Activated T-helper 2 cell treated with anti-CD3 and anti-CD28 coated beads, Interferon-gamma antibody, Interleukin-2, Interleukin-4, amounts not matched to agents 10 μg/mL and 5 μg/mL and 100 μg/mL, durations not matched to agents 14 hours and 24 hours and 36 hours (primary cell): ENCODE data around the gene KRTAP19-2. TPM values are rescaled to one million over a fixed set of nuclear protein-coding genes. Genes with fewer than 3 reads are reported as not detected.

Experiments used
- DNase-seq: peaks from one replicate; pipeline ENCODE4 v3.0.0; 2021; ENCODE audit warnings: low spot score
- H3K27ac Mint-ChIP-seq: one replicate; pipeline ENCODE4 v1.8.0; 2021; ENCODE audit warnings: mixed read lengths
- H3K27me3 Mint-ChIP-seq: one replicate; pipeline ENCODE4 v1.8.0; 2021; ENCODE audit warnings: low read depth, mixed read lengths
- H3K36me3 Mint-ChIP-seq: one replicate; pipeline ENCODE4 v1.8.0; 2021; ENCODE audit warnings: low read depth, mixed read lengths
- H3K4me1 Mint-ChIP-seq: one replicate; pipeline ENCODE4 v1.8.0; 2021; ENCODE audit warnings: low read depth, mixed read lengths
- H3K4me3 Mint-ChIP-seq: one replicate; pipeline ENCODE4 v1.8.0; 2021; ENCODE audit warnings: low read depth, mild to moderate bottlenecking, moderate library complexity, mixed read lengths
- H3K9me3 Mint-ChIP-seq: one replicate; pipeline ENCODE4 v1.8.0; 2021; ENCODE audit warnings: mixed read lengths
- intact Hi-C: fragments of 100-400 bp; cut with micrococcal nuclease; formaldehyde crosslinking; loops from one replicate; pipeline ENCODE4 v1.15.1; 2023
- total RNA-seq: library from RNA; stranded (reverse); gene quantifications from 2 replicates; pipeline ENCODE4 v1.2.3, GENCODE V29; 2022

Gene KRTAP19-2
- total RNA-seq, 1 donor from 2014 or later, result not detected

- H3K4me1 Mint-ChIP-seq, result no peaks in the 10 kb centered on the region
- peaks cover 2% of the 10 kb centered on the region for H3K27me3 Mint-ChIP-seq
- no peaks in the 10 kb centered on the region for H3K9me3 Mint-ChIP-seq
- no peak overlapping the region for H3K4me3 Mint-ChIP-seq
- H3K27ac Mint-ChIP-seq, result no peak overlapping the region
- intact Hi-C loops, result no loop called here
- H3K36me3 Mint-ChIP-seq, result no peaks in the 10 kb centered on the region
- no peak for DNase-seq
Measured at GRCh38 chr21:30463713-30464112, 23.5 kb downstream of the KRTAP19-2 start.

DNA sequence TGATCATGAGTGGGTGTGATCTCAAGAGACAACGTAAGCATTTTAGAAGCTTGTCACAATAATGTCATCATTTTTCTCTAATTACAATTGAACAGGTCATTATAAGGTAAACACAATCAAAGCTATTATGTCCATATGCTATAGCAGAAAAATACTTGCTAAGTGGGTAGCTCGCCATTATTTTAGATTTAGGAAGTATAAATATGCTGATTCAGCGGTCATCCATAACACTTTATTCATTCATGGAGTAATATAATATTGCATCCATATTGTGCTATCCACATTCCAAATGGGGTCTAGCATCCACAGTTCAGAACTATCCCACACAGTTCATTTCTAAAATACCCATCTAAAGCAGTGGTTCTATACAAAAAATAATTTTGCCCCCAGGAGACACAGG lies 38.7 kb downstream of the KRTAP19-2 start:
- peaks cover 3% of the 10 kb centered on the region for H3K4me1 Mint-ChIP-seq

DNA sequence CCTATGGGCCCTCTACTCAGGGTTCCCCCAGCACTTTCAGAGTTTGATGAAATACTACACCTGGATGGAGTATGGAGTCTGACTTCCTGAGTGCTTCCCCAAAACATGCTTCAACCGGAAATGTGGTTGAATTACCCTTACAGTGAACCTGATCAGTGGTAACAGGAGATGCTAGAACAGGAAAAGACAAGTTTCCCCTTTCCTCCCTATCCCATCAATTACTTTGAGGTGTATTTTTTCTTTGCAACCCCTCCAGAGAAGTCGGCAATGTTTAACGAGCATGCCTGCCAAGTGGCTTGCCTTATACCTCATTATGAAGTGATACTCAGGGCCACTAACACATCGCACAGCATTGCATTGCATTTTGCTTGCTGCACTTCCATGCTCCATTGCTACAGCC lies 40.2 kb downstream of the KRTAP19-2 start:
- intact Hi-C loops, result no loop called here
- H3K27me3 Mint-ChIP-seq, result peaks cover 2% of the 10 kb centered on the region

More for the DNA sequence above, 38.7 kb downstream of the KRTAP19-2 start:
- Mint-ChIP-seq H3K27me3 (peaks cover 2% of the 10 kb centered on the region), H3K9me3 (no peaks in the 10 kb centered on the region), H3K27ac (no peak overlapping the region), H3K4me3 (no peak overlapping the region), H3K36me3 (no peaks in the 10 kb centered on the region)
- intact Hi-C loops, result no loop called here
- no peak for DNase-seq

GRCh38 chr21:30444204-30444603 lies 43.0 kb downstream of the KRTAP19-2 start:
- Mint-ChIP-seq H3K27ac (no peak overlapping the region), H3K4me3 (no peak overlapping the region), H3K9me3 (no peaks in the 10 kb centered on the region), H3K27me3 (no peaks in the 10 kb centered on the region), H3K4me1 (peaks cover 3% of the 10 kb centered on the region), H3K36me3 (no peaks in the 10 kb centered on the region)
- intact Hi-C loops, result no loop called here
- no peak for DNase-seq

More for the DNA sequence above, 40.2 kb downstream of the KRTAP19-2 start:
- Mint-ChIP-seq H3K4me3 (no peak overlapping the region), H3K4me1 (peaks cover 3% of the 10 kb centered on the region), H3K36me3 (no peaks in the 10 kb centered on the region), H3K27ac (no peak overlapping the region), H3K9me3 (no peaks in the 10 kb centered on the region)
- no peak for DNase-seq

DNA sequence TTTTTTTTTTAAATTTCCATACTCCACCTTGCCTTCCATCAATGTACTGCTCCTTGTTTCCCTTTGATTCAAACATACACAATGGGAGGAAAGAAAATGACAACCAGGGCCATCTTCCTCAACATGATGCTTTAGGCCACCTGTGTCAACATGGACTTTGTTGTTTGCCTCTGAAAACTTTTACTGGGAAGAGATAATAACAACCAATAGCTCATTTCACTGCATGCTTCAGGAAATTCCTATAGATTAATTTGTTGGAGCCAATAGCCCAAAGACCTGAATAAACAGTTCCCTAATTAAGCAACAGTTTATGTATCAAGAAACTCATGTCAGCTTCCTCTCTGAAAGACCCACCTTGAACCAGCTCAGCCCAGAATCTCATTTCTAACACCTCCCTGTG lies 44.0 kb downstream of the KRTAP19-2 start:
- Mint-ChIP-seq H3K4me1 (peaks cover 3% of the 10 kb centered on the region), H3K36me3 (no peaks in the 10 kb centered on the region), H3K27ac (no peak overlapping the region), H3K9me3 (no peaks in the 10 kb centered on the region), H3K4me3 (no peak overlapping the region), H3K27me3 (no peaks in the 10 kb centered on the region)
- intact Hi-C loops, result no loop called here
- no peak for DNase-seq

- Mint-ChIP-seq H3K27ac (no peak within 1 kb of the TSS), H3K9me3 (no peaks in the 10 kb centered on the region), H3K36me3 (no peaks in the 10 kb centered on the region), H3K27me3 (no peaks in the 10 kb centered on the region), H3K4me1 (no peaks in the 10 kb centered on the region), H3K4me3 (no peak within 1 kb of the TSS)
- no peak for DNase-seq
- intact Hi-C loops, result no loop called here
Measured at GRCh38 chr21:30439975-30440374, 47.3 kb downstream of the KRTAP19-2 start, which contains the start of gene KRTAP15-1. Gene KRTAP15-1, plus strand, starts transcription at chr21:30440275. Its CDS starts 53 bp downstream, at chr21:30440328.

Other genes starting within 250 kb of the KRTAP19-2 start
- not detected in 2 replicates for gene KRTAP24-1, start 204.5 kb downstream of the KRTAP19-2 start, total RNA-seq
- not detected in 2 replicates for gene KRTAP25-1, start 197.9 kb downstream of the KRTAP19-2 start, total RNA-seq
- gene KRTAP26-1, start 167.1 kb downstream of the KRTAP19-2 start, total RNA-seq, result not detected in 2 replicates
- not detected in 2 replicates for gene KRTAP27-1, start 149.7 kb downstream of the KRTAP19-2 start, total RNA-seq
- gene KRTAP23-1, start 138.8 kb downstream of the KRTAP19-2 start, total RNA-seq, result not detected in 2 replicates
- not detected in 2 replicates for gene KRTAP13-2, start 115.2 kb downstream of the KRTAP19-2 start, total RNA-seq
- gene KRTAP13-1, start 91.4 kb downstream of the KRTAP19-2 start, total RNA-seq, result not detected in 2 replicates
- not detected in 2 replicates for gene KRTAP13-3, start 61.5 kb downstream of the KRTAP19-2 start, total RNA-seq
- not detected in 2 replicates for gene KRTAP13-4, start 57.2 kb downstream of the KRTAP19-2 start, total RNA-seq
- gene KRTAP15-1, start 47.2 kb downstream of the KRTAP19-2 start, total RNA-seq, result not detected in 2 replicates
- not detected in 2 replicates for gene KRTAP19-1, start 7.1 kb downstream of the KRTAP19-2 start, total RNA-seq
- gene KRTAP19-3, start 4.6 kb upstream of the KRTAP19-2 start, total RNA-seq, result not detected in 2 replicates
- gene KRTAP19-4, start 9.7 kb upstream of the KRTAP19-2 start, total RNA-seq, result not detected in 2 replicates
- gene KRTAP19-5, start 14.7 kb upstream of the KRTAP19-2 start, total RNA-seq, result not detected in 2 replicates
- not detected in 2 replicates for gene KRTAP19-6, start 54.4 kb upstream of the KRTAP19-2 start, total RNA-seq
- not detected in 2 replicates for gene KRTAP19-7, start 73.9 kb upstream of the KRTAP19-2 start, total RNA-seq
- gene KRTAP22-2, start 103.0 kb upstream of the KRTAP19-2 start, total RNA-seq, result not detected in 2 replicates
- not detected in 2 replicates for gene KRTAP6-3, start 105.0 kb upstream of the KRTAP19-2 start, total RNA-seq
- gene KRTAP6-2, start 111.5 kb upstream of the KRTAP19-2 start, total RNA-seq, result not detected in 2 replicates
- not detected in 2 replicates for gene KRTAP22-1, start 113.7 kb upstream of the KRTAP19-2 start, total RNA-seq
- not detected in 2 replicates for gene KRTAP6-1, start 126.5 kb upstream of the KRTAP19-2 start, total RNA-seq
- not detected in 2 replicates for gene KRTAP20-1, start 129.0 kb upstream of the KRTAP19-2 start, total RNA-seq
- gene KRTAP20-4, start 133.2 kb upstream of the KRTAP19-2 start, total RNA-seq, result not detected in 2 replicates
- gene KRTAP20-2, start 147.8 kb upstream of the KRTAP19-2 start, total RNA-seq, result not detected in 2 replicates
- gene KRTAP20-3, start 155.4 kb upstream of the KRTAP19-2 start, total RNA-seq, result not detected in 2 replicates
- not detected in 2 replicates for gene KRTAP21-3, start 231.3 kb upstream of the KRTAP19-2 start, total RNA-seq